GM18873 (cell line): ENCODE measurements around the gene TTR.
A peak's percentile ranks its signal among the peaks of the same experiment; 100 is the strongest.

ENCODE experiments used
- ATAC-seq: cut with Tn5 transposase; IDR thresholded peaks from one replicate; pipeline ENCODE4 v1.9.1; 2021; ENCODE audit warnings: mild to moderate bottlenecking, moderate library complexity, moderate number of reproducible peaks; ENCODE audit not compliant: unreplicated experiment, low FRiP score

The TTR gene

DNA sequence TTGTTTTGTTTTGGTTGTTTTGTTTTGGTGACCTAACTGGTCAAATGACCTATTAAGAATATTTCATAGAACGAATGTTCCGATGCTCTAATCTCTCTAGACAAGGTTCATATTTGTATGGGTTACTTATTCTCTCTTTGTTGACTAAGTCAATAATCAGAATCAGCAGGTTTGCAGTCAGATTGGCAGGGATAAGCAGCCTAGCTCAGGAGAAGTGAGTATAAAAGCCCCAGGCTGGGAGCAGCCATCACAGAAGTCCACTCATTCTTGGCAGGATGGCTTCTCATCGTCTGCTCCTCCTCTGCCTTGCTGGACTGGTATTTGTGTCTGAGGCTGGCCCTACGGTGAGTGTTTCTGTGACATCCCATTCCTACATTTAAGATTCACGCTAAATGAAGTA, at the start of gene TTR:
Gene TTR (plus strand): TSS at position 250 of the 400 bp plus-strand sequence. CDS start 26 bp downstream, at position 276.
- ATAC-seq, result no peak

GRCh38 chr18:31546476-31546875, 45.2 kb upstream of the TTR start:
- no peak for ATAC-seq

DNA sequence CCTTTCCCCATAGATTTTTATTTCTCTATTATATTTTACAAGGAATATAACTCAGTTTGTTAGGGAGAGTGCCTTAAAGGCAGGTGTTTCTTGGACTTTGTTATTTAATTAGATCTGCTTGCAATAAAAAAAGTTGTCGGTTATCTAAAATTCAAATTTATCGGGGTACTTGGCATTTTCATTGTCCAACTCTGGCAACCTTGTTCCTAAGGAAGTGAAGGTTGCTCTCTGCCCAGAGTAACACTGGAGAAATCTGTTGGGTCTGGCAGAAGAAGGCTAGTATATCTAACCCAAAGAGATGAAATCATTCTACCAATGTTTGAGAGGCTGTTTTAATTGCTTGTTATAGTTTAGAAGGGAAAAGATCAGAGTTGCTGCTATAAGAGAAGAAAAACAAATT, 42.8 kb upstream of the TTR start:
- no peak for ATAC-seq

GRCh38 chr18:31549416-31549815, 42.3 kb upstream of the TTR start:
- no peak for ATAC-seq

GRCh38 chr18:31551883-31552282, 39.8 kb upstream of the TTR start:
- ATAC-seq, result no peak

GRCh38 chr18:31553800-31554199, 37.9 kb upstream of the TTR start:
- no peak for ATAC-seq

- no peak for ATAC-seq
Observed at GRCh38 chr18:31554776-31555175, 36.9 kb upstream of the TTR start.

- peak; percentile 61 for ATAC-seq
Observed at GRCh38 chr18:31555971-31556747, 35.5 kb upstream of the TTR start.

GRCh38 chr18:31557446-31557845, 34.2 kb upstream of the TTR start:
- no peak for ATAC-seq

DNA sequence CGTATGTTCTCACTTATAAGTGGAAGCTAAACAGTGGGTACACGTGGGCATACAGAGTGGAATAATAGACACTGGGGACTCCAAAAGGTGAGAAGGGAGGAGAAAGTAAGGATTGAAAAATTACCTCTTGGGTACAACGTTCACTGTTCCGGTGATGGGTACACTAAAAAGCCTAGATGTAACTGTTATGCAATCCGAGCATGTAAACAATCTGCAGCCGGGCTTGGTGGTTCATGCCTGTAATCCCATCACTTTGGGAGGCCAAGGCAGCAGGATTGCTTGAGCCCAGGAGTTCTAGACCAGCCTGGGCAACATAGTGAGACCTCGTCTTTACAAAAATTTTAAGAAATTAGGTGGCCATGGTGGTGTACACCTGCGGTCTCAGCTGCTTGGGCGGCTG, 33.1 kb upstream of the TTR start:
- ATAC-seq, result no peak

DNA sequence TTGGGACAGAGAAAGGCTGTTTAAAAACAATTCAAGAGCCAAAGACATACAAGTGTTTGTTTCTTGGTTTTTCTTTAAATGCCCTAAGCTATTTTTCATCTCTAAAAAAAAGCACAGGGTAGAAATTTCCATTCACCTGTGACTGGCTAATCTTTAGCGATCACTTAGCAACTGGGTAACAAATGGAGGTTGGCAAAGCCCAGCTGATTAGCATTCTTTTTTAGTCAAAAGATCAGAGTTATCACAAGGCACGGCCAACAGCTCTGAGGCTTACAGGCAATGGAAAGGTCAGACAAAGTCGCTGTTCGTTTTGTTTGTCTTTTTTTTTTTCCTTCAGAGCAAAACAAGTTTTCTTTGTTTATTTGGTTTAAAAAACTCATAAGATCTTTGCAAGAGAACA, 29.0 kb upstream of the TTR start:
- no peak for ATAC-seq

- ATAC-seq, result no peak
Observed at GRCh38 chr18:31563778-31564177, 27.9 kb upstream of the TTR start.

DNA sequence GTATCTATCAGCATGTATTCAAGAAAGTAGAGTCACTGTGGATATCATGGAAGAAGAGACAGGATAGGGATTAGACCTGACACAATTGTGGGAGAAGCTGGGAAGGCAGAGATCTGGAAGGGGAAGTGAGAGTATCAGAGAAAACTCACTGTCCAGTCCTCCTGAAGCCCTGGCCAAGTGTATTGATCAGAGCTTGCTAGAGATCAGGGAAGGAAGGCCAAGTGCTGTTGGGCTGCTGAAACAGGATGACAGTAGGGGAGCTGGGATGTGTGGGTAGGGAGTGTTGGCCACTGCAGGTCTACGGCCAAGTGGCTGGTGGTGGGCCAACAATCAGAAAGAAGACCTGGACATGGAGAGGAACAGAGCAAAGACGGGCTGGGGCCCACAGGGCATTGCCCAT, 26.3 kb upstream of the TTR start:
- ATAC-seq, result no peak

GRCh38 chr18:31565782-31566512, 25.7 kb upstream of the TTR start:
- ATAC-seq, result no peak

- ATAC-seq, result no peak
Observed at GRCh38 chr18:31566576-31567306, 24.9 kb upstream of the TTR start.

GRCh38 chr18:31572368-31572767, 19.3 kb upstream of the TTR start:
- ATAC-seq, result no peak

GRCh38 chr18:31573051-31573450, 18.6 kb upstream of the TTR start:
- no peak for ATAC-seq

DNA sequence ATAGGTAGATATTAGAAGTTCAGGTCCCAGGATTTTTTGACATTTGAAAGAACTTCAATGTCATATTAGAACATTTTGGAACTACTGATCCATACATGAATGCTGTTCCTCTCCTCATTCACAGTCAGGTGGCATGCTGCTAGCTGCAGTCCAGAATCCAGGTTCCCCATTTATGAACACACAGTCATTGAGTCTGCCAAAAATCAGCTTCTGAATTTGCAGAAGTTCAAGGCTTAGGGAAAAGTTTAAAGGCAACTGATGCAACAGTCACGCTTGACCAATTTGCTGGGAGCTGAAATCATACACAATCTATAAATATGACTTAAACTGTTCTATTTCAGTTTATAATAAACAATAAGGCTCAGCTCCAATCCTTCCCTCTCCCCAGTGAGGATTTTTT, 17.3 kb upstream of the TTR start:
- ATAC-seq, result no peak

DNA sequence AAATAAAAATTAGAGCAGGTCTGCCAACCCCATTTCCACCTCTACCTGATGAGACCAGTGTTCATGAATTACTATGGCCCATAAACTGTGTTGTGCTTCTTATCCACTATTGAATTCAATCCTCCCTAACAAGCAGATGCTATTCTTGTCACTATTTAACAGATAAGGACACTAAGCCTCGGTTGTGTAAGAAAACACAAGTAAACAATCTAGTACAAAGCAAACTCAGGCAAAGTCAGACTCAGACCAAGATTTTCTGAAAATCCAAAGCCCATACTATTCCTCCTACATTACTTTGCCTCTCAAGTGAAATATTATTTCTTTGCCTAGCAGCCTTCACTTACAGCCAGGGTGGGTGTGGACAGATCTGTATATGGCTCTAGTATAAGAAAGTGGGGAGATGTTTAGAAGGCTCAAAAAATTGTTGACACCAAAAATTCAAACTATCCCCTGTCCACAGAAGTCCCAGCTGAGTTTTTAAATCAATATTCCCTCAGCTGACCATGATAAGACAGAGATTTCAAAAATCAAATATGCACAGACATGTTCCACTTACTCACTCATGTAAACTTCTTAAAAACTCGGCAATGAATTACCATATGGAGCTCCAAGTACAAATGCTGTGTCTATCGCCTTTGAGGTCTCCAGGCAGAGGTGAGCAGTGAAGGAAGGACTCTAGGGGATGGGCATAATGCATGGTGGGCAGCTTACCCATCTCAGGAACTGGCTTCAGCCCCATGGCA, 16.0 kb upstream of the TTR start:
- ATAC-seq, result no peak

GRCh38 chr18:31576670-31577069, 15.0 kb upstream of the TTR start:
- no peak for ATAC-seq

GRCh38 chr18:31577195-31577594, 14.5 kb upstream of the TTR start:
- no peak for ATAC-seq
